ENCODE results near the gene SCNN1B.
"Not testable (repeated sequence)": the region's sequence is repeated elsewhere in the genome, so short reads cannot be mapped to it uniquely, and the experiment has no call there.

SCNN1B gene

GRCh38 chr16:23302045-23302956 is at the start of gene SCNN1B:
Gene SCNN1B, plus strand, starts transcription at chr16:23302302. Its CDS starts 46,298 bp downstream, at chr16:23348600.
- no peak for DNase-seq (ENCODE audit: low read depth in 2 of 2, low spot score in 1 of 2)

GRCh38 chr16:23252310-23252709 is 49.8 kb upstream of the SCNN1B start:
- no peak for DNase-seq (ENCODE audit: low read depth in 2 of 2, low spot score in 1 of 2)

GRCh38 chr16:23253650-23254049 is 48.5 kb upstream of the SCNN1B start:
- DNase-seq (ENCODE audit: low read depth in 2 of 2, low spot score in 1 of 2), result not testable (repeated sequence)

GRCh38 chr16:23254338-23254737 is 47.8 kb upstream of the SCNN1B start:
- DNase-seq (ENCODE audit: low read depth in 2 of 2, low spot score in 1 of 2), result no peak

GRCh38 chr16:23255000-23255399 is 47.1 kb upstream of the SCNN1B start:
- DNase-seq (ENCODE audit: low read depth in 2 of 2, low spot score in 1 of 2), result no peak

- no peak for DNase-seq (ENCODE audit: low read depth in 2 of 2, low spot score in 1 of 2)
Observed at GRCh38 chr16:23256440-23256839, 45.7 kb upstream of the SCNN1B start.

- DNase-seq (ENCODE audit: low read depth in 2 of 2, low spot score in 1 of 2), result no peak
Observed at GRCh38 chr16:23257682-23258081, 44.4 kb upstream of the SCNN1B start.

- DNase-seq (ENCODE audit: low read depth in 2 of 2, low spot score in 1 of 2), result no peak
Observed at GRCh38 chr16:23258919-23259237, 43.2 kb upstream of the SCNN1B start.

GRCh38 chr16:23267647-23268046 is 34.5 kb upstream of the SCNN1B start:
- DNase-seq (ENCODE audit: low read depth in 2 of 2, low spot score in 1 of 2), result no peak

- DNase-seq (ENCODE audit: low read depth in 2 of 2, low spot score in 1 of 2), result no peak
Observed at GRCh38 chr16:23268561-23268960, 33.5 kb upstream of the SCNN1B start.

GRCh38 chr16:23269248-23269953 is 32.7 kb upstream of the SCNN1B start:
- DNase-seq (ENCODE audit: low read depth in 2 of 2, low spot score in 1 of 2), result no peak

GRCh38 chr16:23270654-23271053 is 31.4 kb upstream of the SCNN1B start:
- no peak for DNase-seq (ENCODE audit: low read depth in 2 of 2, low spot score in 1 of 2)

- no peak for DNase-seq (ENCODE audit: low read depth in 2 of 2, low spot score in 1 of 2)
Observed at GRCh38 chr16:23274968-23275367, 27.1 kb upstream of the SCNN1B start.

GRCh38 chr16:23276821-23277220 is 25.3 kb upstream of the SCNN1B start:
- DNase-seq (ENCODE audit: low read depth in 2 of 2, low spot score in 1 of 2), result no peak

- no peak for DNase-seq (ENCODE audit: low read depth in 2 of 2, low spot score in 1 of 2)
Observed at GRCh38 chr16:23278031-23278430, 24.1 kb upstream of the SCNN1B start.

- no peak for DNase-seq (ENCODE audit: low read depth in 2 of 2, low spot score in 1 of 2)
Observed at GRCh38 chr16:23279721-23280153, 22.4 kb upstream of the SCNN1B start.

GRCh38 chr16:23280483-23280967 is 21.6 kb upstream of the SCNN1B start:
- no peak for DNase-seq (ENCODE audit: low read depth in 2 of 2, low spot score in 1 of 2)

GRCh38 chr16:23282568-23282967 is 19.5 kb upstream of the SCNN1B start:
- DNase-seq (ENCODE audit: low read depth in 2 of 2, low spot score in 1 of 2), result no peak

GRCh38 chr16:23283571-23283970 is 18.5 kb upstream of the SCNN1B start:
- no peak for DNase-seq (ENCODE audit: low read depth in 2 of 2, low spot score in 1 of 2)

- DNase-seq (ENCODE audit: low read depth in 2 of 2, low spot score in 1 of 2), result no peak
Observed at GRCh38 chr16:23284584-23284983, 17.5 kb upstream of the SCNN1B start.

- DNase-seq (ENCODE audit: low read depth in 2 of 2, low spot score in 1 of 2), result no peak
Observed at GRCh38 chr16:23286131-23286532, 16.0 kb upstream of the SCNN1B start.

GRCh38 chr16:23288209-23288608 is 13.9 kb upstream of the SCNN1B start:
- no peak for DNase-seq (ENCODE audit: low read depth in 2 of 2, low spot score in 1 of 2)

All from stimulated activated CD8-positive, alpha-beta memory T cell treated with anti-CD3 and anti-CD28 coated beads, Interleukin-4, amount 100 ng/mL, for 1 hour (primary cell).